Astrocyte (in vitro differentiated cells and primary cell): ENCODE results near the gene MEGF11.

ENCODE experiments used
- CTCF ChIP-seq: IDR thresholded peaks from 2 replicates; pipeline ENCODE4 v1.5.1; 2011; ENCODE audit warnings: low read depth, mild to moderate bottlenecking, inconsistent platforms, low read length, moderate library complexity; ENCODE audit not compliant: insufficient read depth
- EZH2 ChIP-seq: IDR thresholded peaks from 2 replicates; pipeline ENCODE4 v1.6.1; 2012; ENCODE audit warnings: mild to moderate bottlenecking, low read length, inconsistent platforms; ENCODE audit not compliant: insufficient read depth

GRCh38 chr15:65904301-65904700 is 349.2 kb downstream of the MEGF11 start:
- TF ChIP-seq CTCF (no peak), EZH2 (no peak)
